ENCODE data around the gene NR2C1. TPM values are rescaled to one million over a fixed set of nuclear protein-coding genes. Genes with fewer than 3 reads are reported as not detected.

NR2C1 gene
- total RNA-seq, 1 experiment from 2014 or later: 45.4 TPM

DNA sequence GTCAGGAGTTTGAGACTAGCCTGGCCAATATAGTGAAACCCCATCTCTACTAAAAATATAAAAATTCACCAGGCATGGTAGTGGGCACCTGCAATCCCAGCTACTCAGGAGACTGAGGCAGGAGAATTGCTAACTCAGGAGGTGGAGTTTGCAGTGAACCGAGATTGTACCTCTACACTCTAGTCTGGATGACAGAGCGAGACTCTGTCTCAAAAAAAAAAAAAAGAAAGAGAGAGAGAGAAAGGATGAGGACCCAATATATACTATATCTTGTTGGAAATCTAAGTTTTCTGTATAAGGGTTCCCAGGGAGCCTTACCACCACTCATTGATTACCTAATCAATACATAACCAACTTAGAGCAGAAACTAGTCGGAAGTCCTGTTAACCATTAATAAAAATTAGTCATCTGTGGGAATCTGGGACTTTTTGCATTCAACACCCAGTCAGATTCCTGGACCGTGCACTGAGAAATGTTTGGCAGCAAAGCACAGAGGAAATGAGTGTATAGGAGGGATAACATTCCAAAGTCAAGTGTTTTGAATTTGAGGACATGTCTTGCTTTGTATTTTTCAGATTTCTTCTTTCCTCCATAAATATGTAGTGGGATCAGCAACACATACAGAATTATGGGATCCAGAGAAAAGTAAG, 44.8 kb upstream of the NR2C1 start (continued):
- TF ChIP-seq PRRX2 (CRISPR knock-in tag; IDR thresholded peaks at IDR 0.05) (no peak), CREM (CRISPR knock-in tag; IDR thresholded peaks at IDR 0.05) (no peak)

DNA sequence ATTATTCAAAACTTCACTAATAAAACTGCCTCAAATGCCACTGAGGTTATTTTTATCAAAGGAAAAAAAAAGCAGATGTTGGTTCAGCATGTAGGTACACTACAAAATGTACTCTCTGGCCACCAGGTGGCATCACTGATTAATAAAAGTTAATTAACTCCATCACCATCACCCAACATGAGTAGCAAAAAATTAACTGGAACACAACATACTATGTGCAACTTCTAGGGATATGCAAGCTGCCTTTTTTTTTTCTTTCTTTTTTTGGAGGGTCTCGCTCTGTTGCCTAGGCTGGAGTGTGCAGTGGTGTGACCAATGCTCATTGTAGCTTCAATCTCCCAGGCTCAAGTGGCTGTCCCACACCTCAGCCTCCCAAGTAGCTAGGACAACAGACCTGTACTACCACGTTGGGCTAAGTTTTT, 43.8 kb upstream of the NR2C1 start:
- TF ChIP-seq, protein P1, sequence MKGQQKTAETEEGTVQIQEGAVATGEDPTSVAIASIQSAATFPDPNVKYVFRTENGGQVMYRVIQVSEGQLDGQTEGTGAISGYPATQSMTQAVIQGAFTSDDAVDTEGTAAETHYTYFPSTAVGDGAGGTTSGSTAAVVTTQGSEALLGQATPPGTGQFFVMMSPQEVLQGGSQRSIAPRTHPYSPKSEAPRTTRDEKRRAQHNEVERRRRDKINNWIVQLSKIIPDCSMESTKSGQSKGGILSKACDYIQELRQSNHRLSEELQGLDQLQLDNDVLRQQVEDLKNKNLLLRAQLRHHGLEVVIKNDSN (CRISPR knock-in tag; IDR thresholded peaks at IDR 0.05): no peak
- TF ChIP-seq SMAD3 (CRISPR knock-in tag; IDR thresholded peaks at IDR 0.05; ENCODE audit: borderline replicate concordance) (no peak), ZNF121 (CRISPR knock-in tag; IDR thresholded peaks at IDR 0.05) (0 out of 2 replicates have a peak, but pooled peaks have one; percentile 19), NR2C2 (CRISPR knock-in tag; IDR thresholded peaks at IDR 0.05) (no peak), SP1 (CRISPR knock-in tag; conservative IDR thresholded peaks at IDR 0.05) (no peak), ATF1 (CRISPR knock-in tag; IDR thresholded peaks at IDR 0.05) (no peak), RELA (CRISPR knock-in tag; IDR thresholded peaks at IDR 0.05; ENCODE audit: borderline replicate concordance) (no peak), CREM (CRISPR knock-in tag; IDR thresholded peaks at IDR 0.05) (no peak)
- TF ChIP-seq, protein P2, sequence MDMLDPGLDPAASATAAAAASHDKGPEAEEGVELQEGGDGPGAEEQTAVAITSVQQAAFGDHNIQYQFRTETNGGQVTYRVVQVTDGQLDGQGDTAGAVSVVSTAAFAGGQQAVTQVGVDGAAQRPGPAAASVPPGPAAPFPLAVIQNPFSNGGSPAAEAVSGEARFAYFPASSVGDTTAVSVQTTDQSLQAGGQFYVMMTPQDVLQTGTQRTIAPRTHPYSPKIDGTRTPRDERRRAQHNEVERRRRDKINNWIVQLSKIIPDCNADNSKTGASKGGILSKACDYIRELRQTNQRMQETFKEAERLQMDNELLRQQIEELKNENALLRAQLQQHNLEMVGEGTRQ (CRISPR knock-in tag; IDR thresholded peaks at IDR 0.05): no peak
- TF ChIP-seq, protein P3, sequence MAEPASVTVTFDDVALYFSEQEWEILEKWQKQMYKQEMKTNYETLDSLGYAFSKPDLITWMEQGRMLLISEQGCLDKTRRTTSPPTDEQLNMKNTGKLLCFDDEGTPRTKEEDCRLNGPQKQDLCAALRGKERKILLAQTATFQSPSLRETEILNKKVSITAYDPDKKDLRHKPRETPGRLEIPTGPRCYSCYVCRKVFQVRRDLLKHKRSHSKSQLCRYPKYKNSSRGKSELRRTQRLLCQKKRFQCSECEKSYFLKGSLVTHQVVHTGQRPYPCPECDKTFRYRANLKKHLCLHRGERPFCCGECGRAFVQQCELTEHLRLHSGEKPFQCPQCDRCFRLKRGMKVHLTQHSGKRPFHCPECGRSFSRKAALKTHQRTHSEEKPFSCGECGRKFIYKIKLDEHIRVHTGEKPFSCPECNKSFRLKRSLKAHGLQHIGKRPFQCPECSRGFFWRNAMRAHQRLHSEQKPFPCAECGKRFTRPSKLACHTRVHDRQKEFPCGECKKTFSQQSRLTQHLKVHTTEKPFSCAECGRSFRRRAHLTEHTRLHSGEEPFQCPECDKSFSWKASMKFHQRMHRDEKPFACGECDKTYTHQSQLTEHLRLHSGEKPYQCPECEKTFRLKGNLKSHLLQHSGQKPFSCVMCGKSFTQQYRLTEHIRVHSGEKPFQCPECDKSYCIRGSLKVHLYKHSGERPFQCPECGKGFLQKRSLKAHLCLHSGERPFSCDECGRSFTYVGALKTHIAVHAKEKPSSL (CRISPR knock-in tag; conservative IDR thresholded peaks at IDR 0.05): no peak
- TF ChIP-seq, protein P4, sequence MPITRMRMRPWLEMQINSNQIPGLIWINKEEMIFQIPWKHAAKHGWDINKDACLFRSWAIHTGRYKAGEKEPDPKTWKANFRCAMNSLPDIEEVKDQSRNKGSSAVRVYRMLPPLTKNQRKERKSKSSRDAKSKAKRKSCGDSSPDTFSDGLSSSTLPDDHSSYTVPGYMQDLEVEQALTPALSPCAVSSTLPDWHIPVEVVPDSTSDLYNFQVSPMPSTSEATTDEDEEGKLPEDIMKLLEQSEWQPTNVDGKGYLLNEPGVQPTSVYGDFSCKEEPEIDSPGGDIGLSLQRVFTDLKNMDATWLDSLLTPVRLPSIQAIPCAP (CRISPR knock-in tag; IDR thresholded peaks at IDR 0.05): no peak
- TF ChIP-seq, protein P5, sequence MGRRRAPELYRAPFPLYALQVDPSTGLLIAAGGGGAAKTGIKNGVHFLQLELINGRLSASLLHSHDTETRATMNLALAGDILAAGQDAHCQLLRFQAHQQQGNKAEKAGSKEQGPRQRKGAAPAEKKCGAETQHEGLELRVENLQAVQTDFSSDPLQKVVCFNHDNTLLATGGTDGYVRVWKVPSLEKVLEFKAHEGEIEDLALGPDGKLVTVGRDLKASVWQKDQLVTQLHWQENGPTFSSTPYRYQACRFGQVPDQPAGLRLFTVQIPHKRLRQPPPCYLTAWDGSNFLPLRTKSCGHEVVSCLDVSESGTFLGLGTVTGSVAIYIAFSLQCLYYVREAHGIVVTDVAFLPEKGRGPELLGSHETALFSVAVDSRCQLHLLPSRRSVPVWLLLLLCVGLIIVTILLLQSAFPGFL (CRISPR knock-in tag; IDR thresholded peaks at IDR 0.05; ENCODE audit: borderline replicate concordance): no peak
- TF ChIP-seq, protein P6, sequence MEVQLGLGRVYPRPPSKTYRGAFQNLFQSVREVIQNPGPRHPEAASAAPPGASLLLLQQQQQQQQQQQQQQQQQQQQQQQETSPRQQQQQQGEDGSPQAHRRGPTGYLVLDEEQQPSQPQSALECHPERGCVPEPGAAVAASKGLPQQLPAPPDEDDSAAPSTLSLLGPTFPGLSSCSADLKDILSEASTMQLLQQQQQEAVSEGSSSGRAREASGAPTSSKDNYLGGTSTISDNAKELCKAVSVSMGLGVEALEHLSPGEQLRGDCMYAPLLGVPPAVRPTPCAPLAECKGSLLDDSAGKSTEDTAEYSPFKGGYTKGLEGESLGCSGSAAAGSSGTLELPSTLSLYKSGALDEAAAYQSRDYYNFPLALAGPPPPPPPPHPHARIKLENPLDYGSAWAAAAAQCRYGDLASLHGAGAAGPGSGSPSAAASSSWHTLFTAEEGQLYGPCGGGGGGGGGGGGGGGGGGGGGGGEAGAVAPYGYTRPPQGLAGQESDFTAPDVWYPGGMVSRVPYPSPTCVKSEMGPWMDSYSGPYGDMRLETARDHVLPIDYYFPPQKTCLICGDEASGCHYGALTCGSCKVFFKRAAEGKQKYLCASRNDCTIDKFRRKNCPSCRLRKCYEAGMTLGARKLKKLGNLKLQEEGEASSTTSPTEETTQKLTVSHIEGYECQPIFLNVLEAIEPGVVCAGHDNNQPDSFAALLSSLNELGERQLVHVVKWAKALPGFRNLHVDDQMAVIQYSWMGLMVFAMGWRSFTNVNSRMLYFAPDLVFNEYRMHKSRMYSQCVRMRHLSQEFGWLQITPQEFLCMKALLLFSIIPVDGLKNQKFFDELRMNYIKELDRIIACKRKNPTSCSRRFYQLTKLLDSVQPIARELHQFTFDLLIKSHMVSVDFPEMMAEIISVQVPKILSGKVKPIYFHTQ (CRISPR knock-in tag; IDR thresholded peaks at IDR 0.05): no peak
- TF ChIP-seq, protein P7, sequence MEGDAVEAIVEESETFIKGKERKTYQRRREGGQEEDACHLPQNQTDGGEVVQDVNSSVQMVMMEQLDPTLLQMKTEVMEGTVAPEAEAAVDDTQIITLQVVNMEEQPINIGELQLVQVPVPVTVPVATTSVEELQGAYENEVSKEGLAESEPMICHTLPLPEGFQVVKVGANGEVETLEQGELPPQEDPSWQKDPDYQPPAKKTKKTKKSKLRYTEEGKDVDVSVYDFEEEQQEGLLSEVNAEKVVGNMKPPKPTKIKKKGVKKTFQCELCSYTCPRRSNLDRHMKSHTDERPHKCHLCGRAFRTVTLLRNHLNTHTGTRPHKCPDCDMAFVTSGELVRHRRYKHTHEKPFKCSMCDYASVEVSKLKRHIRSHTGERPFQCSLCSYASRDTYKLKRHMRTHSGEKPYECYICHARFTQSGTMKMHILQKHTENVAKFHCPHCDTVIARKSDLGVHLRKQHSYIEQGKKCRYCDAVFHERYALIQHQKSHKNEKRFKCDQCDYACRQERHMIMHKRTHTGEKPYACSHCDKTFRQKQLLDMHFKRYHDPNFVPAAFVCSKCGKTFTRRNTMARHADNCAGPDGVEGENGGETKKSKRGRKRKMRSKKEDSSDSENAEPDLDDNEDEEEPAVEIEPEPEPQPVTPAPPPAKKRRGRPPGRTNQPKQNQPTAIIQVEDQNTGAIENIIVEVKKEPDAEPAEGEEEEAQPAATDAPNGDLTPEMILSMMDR (IDR thresholded peaks at IDR 0.05): peak; percentile 53
- TF ChIP-seq, protein P8, sequence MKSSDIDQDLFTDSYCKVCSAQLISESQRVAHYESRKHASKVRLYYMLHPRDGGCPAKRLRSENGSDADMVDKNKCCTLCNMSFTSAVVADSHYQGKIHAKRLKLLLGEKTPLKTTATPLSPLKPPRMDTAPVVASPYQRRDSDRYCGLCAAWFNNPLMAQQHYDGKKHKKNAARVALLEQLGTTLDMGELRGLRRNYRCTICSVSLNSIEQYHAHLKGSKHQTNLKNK (CRISPR knock-in tag; IDR thresholded peaks at IDR 0.05): no peak
- TF ChIP-seq, protein P9, sequence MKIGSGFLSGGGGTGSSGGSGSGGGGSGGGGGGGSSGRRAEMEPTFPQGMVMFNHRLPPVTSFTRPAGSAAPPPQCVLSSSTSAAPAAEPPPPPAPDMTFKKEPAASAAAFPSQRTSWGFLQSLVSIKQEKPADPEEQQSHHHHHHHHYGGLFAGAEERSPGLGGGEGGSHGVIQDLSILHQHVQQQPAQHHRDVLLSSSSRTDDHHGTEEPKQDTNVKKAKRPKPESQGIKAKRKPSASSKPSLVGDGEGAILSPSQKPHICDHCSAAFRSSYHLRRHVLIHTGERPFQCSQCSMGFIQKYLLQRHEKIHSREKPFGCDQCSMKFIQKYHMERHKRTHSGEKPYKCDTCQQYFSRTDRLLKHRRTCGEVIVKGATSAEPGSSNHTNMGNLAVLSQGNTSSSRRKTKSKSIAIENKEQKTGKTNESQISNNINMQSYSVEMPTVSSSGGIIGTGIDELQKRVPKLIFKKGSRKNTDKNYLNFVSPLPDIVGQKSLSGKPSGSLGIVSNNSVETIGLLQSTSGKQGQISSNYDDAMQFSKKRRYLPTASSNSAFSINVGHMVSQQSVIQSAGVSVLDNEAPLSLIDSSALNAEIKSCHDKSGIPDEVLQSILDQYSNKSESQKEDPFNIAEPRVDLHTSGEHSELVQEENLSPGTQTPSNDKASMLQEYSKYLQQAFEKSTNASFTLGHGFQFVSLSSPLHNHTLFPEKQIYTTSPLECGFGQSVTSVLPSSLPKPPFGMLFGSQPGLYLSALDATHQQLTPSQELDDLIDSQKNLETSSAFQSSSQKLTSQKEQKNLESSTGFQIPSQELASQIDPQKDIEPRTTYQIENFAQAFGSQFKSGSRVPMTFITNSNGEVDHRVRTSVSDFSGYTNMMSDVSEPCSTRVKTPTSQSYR (CRISPR knock-in tag; IDR thresholded peaks at IDR 0.05): no peak
- DNase-seq (ENCODE audit: low spot score) (peak; percentile 28), ATAC-seq (peak; percentile 63)
- H3K27me3 Mint-ChIP-seq (ENCODE audit: low read depth): no peaks in the 10 kb centered on the region
- ChIA-PET CTCF (interaction anchor here (0.6 to 1.6 kb wide), 13 partner anchors 8 to 458 kb away, joined by 3 to 18 read pairs (median 5); partner anchors contain the start of genes FGD6, NR2C1 and VEZT), POLR2A (no interaction called here)
- H3K4me1 Mint-ChIP-seq: peaks cover 36% of the 10 kb centered on the region
- no peaks in the 10 kb centered on the region for H3K9me3 Mint-ChIP-seq
- H3K27ac Mint-ChIP-seq: peak overlapping the region; percentile 65
- peaks cover 15% of the 10 kb centered on the region for H3K36me3 Mint-ChIP-seq
- H3K4me3 Mint-ChIP-seq: no peak overlapping the region
